Astrocyte (in vitro differentiated cells and primary cell): Measurements from ENCODE around the gene AIFM2. TPM values are rescaled to one million over a fixed set of nuclear protein-coding genes. Genes with fewer than 3 reads are reported as not detected.

Source experiments
- DNase-seq: peaks from one replicate; pipeline ENCODE4 v3.0.0-alpha.2; 2010; ENCODE audit warnings: low read depth
- FAIRE-seq: peaks from 2 replicates; lab custom pipeline; 2011; peaks lifted over from hg19 to GRCh38; lab: Jason Lieb, UNC
- H2AFZ ChIP-seq: 2 replicates; pipeline ENCODE4 v1.6.0; 2012; ENCODE audit warnings: low read depth, low read length, inconsistent platforms
- H3K27ac ChIP-seq: 2 replicates; pipeline ENCODE4 v1.5.1; 2011; ENCODE audit warnings: low read depth, low read length, inconsistent platforms
- H3K27me3 ChIP-seq: 2 replicates; pipeline ENCODE4 v1.6.0; 2011; ENCODE audit warnings: low read length, inconsistent platforms; ENCODE audit not compliant: insufficient read depth
- H3K36me3 ChIP-seq: 2 replicates; pipeline ENCODE4 v1.5.1; 2011; ENCODE audit warnings: low read length, inconsistent platforms; ENCODE audit not compliant: insufficient read depth
- H3K4me1 ChIP-seq: 2 replicates; pipeline ENCODE4 v1.5.1; 2011; ENCODE audit warnings: low read length, inconsistent platforms; ENCODE audit not compliant: insufficient read depth
- H3K4me2 ChIP-seq: 2 replicates; pipeline ENCODE4 v1.6.0; 2012; ENCODE audit warnings: low read length, inconsistent platforms
- H3K4me3 ChIP-seq: 2 replicates; pipeline ENCODE4 v1.5.1; 2011; ENCODE audit warnings: low read depth, mild to moderate bottlenecking, low read length, inconsistent platforms; ENCODE audit not compliant: insufficient read depth
- H3K79me2 ChIP-seq: 2 replicates; pipeline ENCODE4 v1.6.0; 2012; ENCODE audit warnings: mild to moderate bottlenecking, low read length, inconsistent platforms; ENCODE audit not compliant: insufficient read depth
- H3K9ac ChIP-seq: 2 replicates; pipeline ENCODE4 v1.6.0; 2012; ENCODE audit warnings: mild to moderate bottlenecking, low read length, inconsistent platforms
- H3K9me3 ChIP-seq: 2 replicates; pipeline ENCODE4 v1.5.1; 2012; ENCODE audit warnings: low read depth, mild to moderate bottlenecking, low read length, inconsistent platforms; ENCODE audit not compliant: insufficient read depth
- H4K20me1 ChIP-seq: 2 replicates; pipeline ENCODE4 v1.6.0; 2012; ENCODE audit warnings: low read length, inconsistent platforms; ENCODE audit not compliant: insufficient read depth
- H3K27ac Mint-ChIP-seq: one replicate; pipeline ENCODE4 v1.8.0; 2021; ENCODE audit warnings: mild to moderate bottlenecking, mixed read lengths; ENCODE audit not compliant: unreplicated experiment
- H3K27me3 Mint-ChIP-seq: one replicate; pipeline ENCODE4 v1.8.0; 2021; ENCODE audit warnings: low read depth, mixed read lengths; ENCODE audit not compliant: unreplicated experiment
- H3K36me3 Mint-ChIP-seq: one replicate; pipeline ENCODE4 v1.8.0; 2021; ENCODE audit warnings: low read depth, mixed read lengths; ENCODE audit not compliant: unreplicated experiment
- H3K4me1 Mint-ChIP-seq: one replicate; pipeline ENCODE4 v1.8.0; 2021; ENCODE audit warnings: low read depth, mixed read lengths; ENCODE audit not compliant: unreplicated experiment
- H3K4me3 Mint-ChIP-seq: one replicate; pipeline ENCODE4 v1.8.0; 2021; ENCODE audit warnings: mild to moderate bottlenecking, moderate library complexity, mixed read lengths; ENCODE audit not compliant: unreplicated experiment
- H3K9me3 Mint-ChIP-seq: one replicate; pipeline ENCODE4 v1.8.0; 2021; ENCODE audit warnings: mild to moderate bottlenecking, mixed read lengths; ENCODE audit not compliant: unreplicated experiment
- CTCF ChIP-seq: IDR thresholded peaks from 2 replicates; pipeline ENCODE4 v1.5.1; 2011; ENCODE audit warnings: low read depth, mild to moderate bottlenecking, inconsistent platforms, low read length, moderate library complexity; ENCODE audit not compliant: insufficient read depth
- EZH2 ChIP-seq: IDR thresholded peaks from 2 replicates; pipeline ENCODE4 v1.6.1; 2012; ENCODE audit warnings: mild to moderate bottlenecking, low read length, inconsistent platforms; ENCODE audit not compliant: insufficient read depth
- total RNA-seq: library from RNA; stranded (reverse); gene quantifications from 2 replicates; pipeline ENCODE4 v1.2.1, GENCODE V29; 2021

The AIFM2 gene
- total RNA-seq, 1 donor from 2014 or later: 7.1 TPM

DNA sequence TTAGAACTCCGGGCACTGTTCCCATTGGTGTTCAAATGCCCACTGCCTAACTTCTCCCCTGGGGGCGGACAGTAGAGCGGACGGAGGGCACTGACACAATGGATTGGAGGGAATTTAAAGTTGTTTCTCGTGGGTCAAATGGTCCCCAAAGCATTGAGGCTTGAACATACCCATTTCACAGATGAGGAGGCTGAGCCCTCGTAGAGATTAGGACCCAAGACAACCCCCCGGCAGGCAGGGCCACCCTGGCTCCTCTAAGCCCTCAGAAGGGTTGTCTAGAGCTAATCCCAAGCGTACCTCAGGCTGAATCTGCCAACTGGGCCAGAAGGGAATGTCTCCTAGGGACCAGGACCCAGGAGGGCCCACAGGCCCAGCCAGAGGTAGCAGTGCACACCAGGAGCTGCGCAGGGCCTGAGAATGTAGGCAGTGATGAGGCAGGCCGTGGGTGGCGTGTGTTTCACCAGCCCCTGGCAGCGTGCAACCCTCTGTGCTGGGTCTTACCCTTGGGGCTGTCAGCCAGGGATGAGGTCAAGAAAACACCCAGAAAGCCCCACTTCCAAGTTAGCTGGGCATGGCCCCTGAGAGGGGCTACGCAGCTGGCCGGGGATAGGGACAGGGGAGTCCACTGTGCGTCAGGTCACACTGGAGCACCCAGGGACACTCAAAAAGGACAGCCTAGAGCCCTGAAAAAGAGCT is 5.8 kb downstream of the AIFM2 start:
- H3K9me3 ChIP-seq: no peaks in the 10 kb centered on the region
- Mint-ChIP-seq H3K4me3 (no peak overlapping the region), H3K27me3 (no peaks in the 10 kb centered on the region), H3K9me3 (peaks cover 4% of the 10 kb centered on the region), H3K27ac (no peak overlapping the region), H3K4me1 (peaks cover 5% of the 10 kb centered on the region), H3K36me3 (peaks cover 12% of the 10 kb centered on the region)
- no peak overlapping the region for H3K9ac ChIP-seq
- no peak overlapping the region for H3K27ac ChIP-seq
- H3K27me3 ChIP-seq: no peaks in the 10 kb centered on the region
- FAIRE-seq: no peak
- no peaks in the 10 kb centered on the region for H3K79me2 ChIP-seq
- no peak overlapping the region for H2AFZ ChIP-seq
- H4K20me1 ChIP-seq: peaks cover 3% of the 10 kb centered on the region
- no peak for TF ChIP-seq CTCF
- no peak for TF ChIP-seq EZH2
- H3K4me1 ChIP-seq: peaks cover 1% of the 10 kb centered on the region
- no peaks in the 10 kb centered on the region for H3K36me3 ChIP-seq
- H3K4me2 ChIP-seq: no peak overlapping the region
- no peak for DNase-seq
- H3K4me3 ChIP-seq: no peak overlapping the region

DNA sequence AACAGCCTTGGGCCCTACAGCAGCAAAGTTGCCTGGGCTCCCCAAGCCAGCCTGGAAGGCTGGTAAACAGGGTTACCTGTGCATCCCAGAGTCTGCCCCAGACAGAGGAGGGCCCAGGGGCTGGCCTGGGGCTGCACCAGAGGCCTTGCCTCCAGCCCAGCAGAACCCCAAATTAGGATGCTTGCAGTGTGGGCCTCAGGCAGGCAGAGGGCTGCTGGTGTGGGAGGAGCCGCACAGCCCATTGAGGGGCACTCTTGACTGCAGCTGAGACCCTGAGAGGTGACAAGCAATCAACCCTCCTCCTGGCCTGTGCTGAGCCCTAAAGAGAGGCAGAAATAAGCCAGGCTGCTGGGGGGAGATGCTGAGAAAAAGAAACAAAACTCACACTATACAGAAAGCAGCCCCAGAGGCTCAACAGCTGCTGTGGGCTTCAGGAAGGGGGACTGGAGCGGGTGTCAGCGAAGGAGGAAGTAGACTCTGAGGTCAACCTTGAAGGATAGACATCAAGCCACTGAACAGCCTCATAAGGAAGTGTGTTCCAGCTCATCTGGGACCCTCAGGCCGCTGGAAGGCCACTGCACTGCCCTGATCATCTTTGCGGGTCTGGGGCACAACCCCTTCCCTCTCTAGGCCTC is 6.6 kb downstream of the AIFM2 start:
- no peak overlapping the region for H3K9ac ChIP-seq
- DNase-seq: no peak

More for the DNA sequence above, 6.6 kb downstream of the AIFM2 start:
- H3K36me3 Mint-ChIP-seq: peaks cover 12% of the 10 kb centered on the region
- no peak for FAIRE-seq
- H3K27me3 Mint-ChIP-seq: no peaks in the 10 kb centered on the region
- H3K4me3 ChIP-seq: no peak overlapping the region
- no peaks in the 10 kb centered on the region for H3K9me3 ChIP-seq
- H3K9me3 Mint-ChIP-seq: peaks cover 4% of the 10 kb centered on the region
- H3K27ac Mint-ChIP-seq: no peak overlapping the region
- peaks cover 3% of the 10 kb centered on the region for H4K20me1 ChIP-seq
- no peak overlapping the region for H3K4me2 ChIP-seq
- H2AFZ ChIP-seq: no peak overlapping the region
- no peak overlapping the region for H3K4me3 Mint-ChIP-seq
- H3K4me1 Mint-ChIP-seq: peaks cover 5% of the 10 kb centered on the region
- no peak overlapping the region for H3K27ac ChIP-seq
- no peaks in the 10 kb centered on the region for H3K27me3 ChIP-seq
- no peaks in the 10 kb centered on the region for H3K36me3 ChIP-seq
- no peak for TF ChIP-seq CTCF
- TF ChIP-seq EZH2: no peak
- H3K79me2 ChIP-seq: no peaks in the 10 kb centered on the region
- H3K4me1 ChIP-seq: no peaks in the 10 kb centered on the region
